Large intestine (tissue), 3 donors: ENCODE measurements around the gene PIN1. TPM values are rescaled to one million over a fixed set of nuclear protein-coding genes. Genes with fewer than 3 reads are reported as not detected.
A peak's percentile ranks its signal among the peaks of the same experiment; 100 is the strongest.

Source experiments
- DNase-seq, 2 donors: peaks; one replicate each; pipeline versions ENCODE4 v3.0.0 to v3.0.0-alpha.2; 2013
- H3K27ac ChIP-seq: one replicate; pipeline ENCODE4 v1.5.1; 2013; ENCODE audit warnings: low read length
- H3K27me3 ChIP-seq: 2 replicates; pipeline ENCODE4 v1.6.1; 2013; ENCODE audit warnings: low read length; ENCODE audit not compliant: control insufficient read depth, insufficient read depth
- H3K36me3 ChIP-seq: 2 replicates; pipeline ENCODE4 v1.6.1; 2013; ENCODE audit warnings: low read length; ENCODE audit not compliant: control insufficient read depth, insufficient read depth
- H3K4me1 ChIP-seq: one replicate; pipeline ENCODE4 v1.6.1; 2013; ENCODE audit warnings: low read length; ENCODE audit not compliant: control insufficient read depth, insufficient read depth
- H3K4me3 ChIP-seq: one replicate; pipeline ENCODE4 v1.5.1; 2013; ENCODE audit warnings: low read length
- H3K9me3 ChIP-seq: one replicate; pipeline ENCODE4 v1.6.1; 2013; ENCODE audit warnings: mild to moderate bottlenecking, low read depth, low read length, moderate library complexity; ENCODE audit not compliant: control insufficient read depth
- WGBS: methylation state at CpG from one replicate; pipeline ENCODE4 v1.1.5; 2013; ENCODE audit warnings: low lambda C conversion rate; ENCODE audit not compliant: insufficient coverage; 5-methylcytosine and 5-hydroxymethylcytosine counted together
- polyA plus RNA-seq: library from polyadenylated mRNA; unstranded; fragments of 120-200 nt; gene quantifications from one replicate; pipeline ENCODE4 v1.2.1, GENCODE V29; 2013

PIN1 gene
- polyA plus RNA-seq, 1 donor, result 46.2 TPM

DNA sequence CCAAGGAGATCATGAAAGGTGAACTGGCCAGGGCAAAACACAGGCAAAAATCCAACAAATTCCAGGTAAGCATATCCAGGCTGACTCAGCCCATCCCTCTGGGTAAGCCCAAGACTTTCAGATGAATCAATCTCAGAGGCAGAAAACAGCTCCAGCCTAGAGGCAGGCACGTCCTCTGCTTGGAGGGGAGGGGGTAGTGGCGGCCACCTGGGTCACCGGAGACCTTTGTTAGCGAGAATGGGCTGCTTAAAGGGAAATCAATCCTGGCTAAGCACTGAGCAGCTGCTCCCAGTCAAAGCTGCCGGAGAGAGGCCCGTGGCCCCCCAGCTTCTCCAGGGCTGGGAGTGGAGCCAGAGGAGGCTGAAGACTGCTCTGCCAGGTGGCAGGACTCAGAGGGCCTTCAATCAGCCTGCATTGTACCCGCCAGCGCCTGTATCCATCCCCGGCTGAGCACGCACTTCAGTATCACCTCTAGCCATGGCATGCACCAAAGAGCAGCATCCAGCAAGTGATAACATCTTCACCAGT lies 48.2 kb downstream of the PIN1 start:
- DNase-seq, result no peak
- Histone ChIP-seq H3K27ac (no peak overlapping the region), H3K4me1 (no peaks in the 10 kb centered on the region), H3K36me3 (no peaks in the 10 kb centered on the region), H3K4me3 (no peak overlapping the region), H3K27me3 (no peaks in the 10 kb centered on the region), H3K9me3 (no peaks in the 10 kb centered on the region)
- WGBS, result no CpG with 5 or more reads among the region's 10 CpGs

DNA sequence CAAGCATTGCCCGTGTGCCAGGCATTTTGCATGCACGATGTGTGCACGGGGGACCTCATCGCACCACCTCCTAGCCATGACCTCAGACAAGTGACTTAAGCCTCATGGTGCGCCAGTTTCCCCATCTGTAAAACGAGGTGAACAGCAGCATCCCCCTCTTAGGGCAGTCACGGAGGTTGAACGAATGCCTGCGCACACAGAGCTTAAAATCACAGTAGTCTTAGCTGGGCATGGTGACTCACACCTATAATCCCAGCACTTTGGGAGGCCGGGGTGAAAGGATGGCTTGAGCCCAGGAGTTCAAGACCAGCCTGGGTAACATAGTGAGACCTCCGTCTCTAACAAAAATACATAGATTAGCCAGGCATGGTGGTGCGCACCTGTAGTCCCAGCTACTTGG lies 48.6 kb downstream of the PIN1 start:
- Histone ChIP-seq H3K9me3 (no peaks in the 10 kb centered on the region), H3K27me3 (no peaks in the 10 kb centered on the region), H3K4me1 (no peaks in the 10 kb centered on the region), H3K27ac (no peak overlapping the region), H3K36me3 (no peaks in the 10 kb centered on the region), H3K4me3 (no peak overlapping the region)
- no CpG with 5 or more reads among the region's 12 CpGs for WGBS
- no peak for DNase-seq

- no peak overlapping the region for H3K4me3 ChIP-seq
- H3K4me1 ChIP-seq, result no peaks in the 10 kb centered on the region
- H3K36me3 ChIP-seq, result no peaks in the 10 kb centered on the region
- H3K27ac ChIP-seq, result no peak overlapping the region
- no peaks in the 10 kb centered on the region for H3K9me3 ChIP-seq
- WGBS, result no CpG with 5 or more reads among the region's 8 CpGs
- H3K27me3 ChIP-seq, result no peaks in the 10 kb centered on the region
- peak; percentile 26 to 27 for DNase-seq
Observed at GRCh38 chr19:9885077-9885552, 50.0 kb downstream of the PIN1 start.

DNA sequence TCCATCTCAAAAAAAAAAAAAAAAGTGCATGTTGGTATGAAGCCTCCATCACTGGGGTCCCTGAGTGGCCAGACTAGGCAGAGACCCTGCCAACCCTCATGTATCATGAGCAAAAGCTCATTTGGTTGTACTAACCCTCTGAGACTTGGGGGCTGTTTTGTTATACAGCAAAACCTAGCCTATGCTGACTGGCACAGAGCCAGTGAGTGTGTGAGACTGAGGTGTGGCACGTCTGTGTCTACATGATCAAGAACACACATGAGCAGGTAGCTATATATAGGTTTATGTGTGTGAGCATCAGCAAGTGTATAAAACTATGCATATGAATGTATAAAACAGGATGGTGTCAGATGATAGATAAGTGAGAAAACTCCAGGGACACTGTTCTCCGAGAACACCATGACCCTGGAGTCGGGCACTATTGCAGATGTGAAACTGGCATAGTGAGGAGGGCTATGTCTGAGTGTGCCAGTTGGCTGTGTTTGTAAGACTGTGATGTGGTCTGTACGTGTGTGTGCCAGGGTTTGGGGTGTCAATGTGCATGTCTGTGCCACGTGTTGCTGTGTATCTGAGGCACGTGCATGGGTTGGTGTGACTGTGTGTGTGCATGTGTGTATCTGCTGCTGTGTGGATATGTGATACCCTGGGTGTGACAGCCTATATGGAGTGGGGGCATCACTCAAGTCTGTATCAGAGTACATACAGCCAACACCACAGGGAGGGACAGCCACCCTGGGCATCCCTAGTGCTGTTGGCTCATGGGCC lies 56.7 kb downstream of the PIN1 start:
- no peak for DNase-seq
- Histone ChIP-seq H3K4me3 (no peak overlapping the region), H3K4me1 (no peaks in the 10 kb centered on the region), H3K9me3 (no peaks in the 10 kb centered on the region), H3K27ac (no peak overlapping the region), H3K36me3 (no peaks in the 10 kb centered on the region), H3K27me3 (no peaks in the 10 kb centered on the region)
- WGBS, result no CpG with 5 or more reads among the region's 6 CpGs

Other genes with a start within 250 kb of the PIN1 start
- gene ZNF561, start 214.1 kb upstream of the PIN1 start, polyA plus RNA-seq, result 39.6 TPM
- gene ZNF562, start 160.2 kb upstream of the PIN1 start, polyA plus RNA-seq, result 16.5 TPM
- gene ZNF846, start 66.6 kb upstream of the PIN1 start, polyA plus RNA-seq, result 17.3 TPM
- 39.2 TPM for gene FBXL12, start 16.2 kb upstream of the PIN1 start, polyA plus RNA-seq
- gene UBL5, start 7.4 kb upstream of the PIN1 start, polyA plus RNA-seq, result 282 TPM
- gene OLFM2, start 101.2 kb downstream of the PIN1 start, polyA plus RNA-seq, result 15.9 TPM
- gene COL5A3, start 175.2 kb downstream of the PIN1 start, polyA plus RNA-seq, result 5.6 TPM
- gene RDH8, start 178.2 kb downstream of the PIN1 start, polyA plus RNA-seq, result not detected